GM10266 (cell line): ENCODE data around the gene ATP11B.

Experiments
- DNase-seq: peaks from one replicate; pipeline ENCODE4 v3.0.0; 2012; ENCODE audit errors: extremely low spot score
- TF ChIP-seq, protein P1 (sequence below): IDR thresholded peaks from 2 replicates; pipeline ENCODE4 v1.5.1; 2012; ENCODE audit warnings: mild to moderate bottlenecking, low read depth; ENCODE audit not compliant: control insufficient read depth, insufficient read depth; ENCODE audit errors: missing control alignments

ATP11B gene

DNA sequence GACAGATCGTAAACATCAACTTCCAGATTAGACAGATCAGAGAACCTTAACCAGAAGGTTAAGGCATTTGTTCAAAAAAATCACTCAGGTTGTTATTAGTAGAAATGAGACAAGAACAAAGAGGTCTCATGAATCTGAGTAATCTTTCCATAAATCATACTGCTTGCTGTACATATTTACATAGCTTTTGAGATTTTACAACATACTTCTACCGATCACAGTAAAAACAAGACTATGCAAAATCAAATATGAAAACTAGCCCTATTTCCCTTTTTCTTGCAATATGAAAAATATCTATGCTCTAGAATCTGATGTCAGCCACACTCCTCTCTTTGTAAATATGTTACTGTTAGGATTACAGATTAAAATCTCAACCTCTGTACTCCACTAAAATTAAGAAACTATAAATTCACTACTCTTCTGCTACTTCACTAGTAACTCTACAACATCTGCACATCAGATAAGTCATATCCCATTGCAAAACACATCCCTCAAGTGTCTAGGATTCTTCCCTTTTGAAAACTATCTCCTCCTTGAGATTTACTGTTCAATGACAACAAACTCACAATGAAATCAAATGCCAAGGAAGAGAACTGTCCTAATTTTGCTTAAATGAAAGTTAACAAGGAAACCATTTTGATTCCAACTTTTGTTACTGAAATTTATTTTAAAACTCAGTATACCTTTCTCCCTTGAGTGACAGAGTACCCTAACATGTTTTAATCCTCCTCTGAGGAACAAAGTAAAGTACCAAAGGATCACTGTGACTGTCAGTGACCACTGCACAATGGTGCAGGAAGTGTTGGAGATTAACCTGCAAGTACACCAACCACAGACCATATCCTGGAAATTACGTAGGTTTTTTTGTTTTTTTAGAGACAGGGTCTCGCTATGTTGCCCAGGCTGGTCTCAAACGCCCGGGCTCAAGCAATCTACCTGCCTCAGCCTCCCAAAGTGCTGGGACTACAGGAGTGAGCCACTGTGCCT is 174.2 kb downstream of the ATP11B start:
- no peak for DNase-seq

DNA sequence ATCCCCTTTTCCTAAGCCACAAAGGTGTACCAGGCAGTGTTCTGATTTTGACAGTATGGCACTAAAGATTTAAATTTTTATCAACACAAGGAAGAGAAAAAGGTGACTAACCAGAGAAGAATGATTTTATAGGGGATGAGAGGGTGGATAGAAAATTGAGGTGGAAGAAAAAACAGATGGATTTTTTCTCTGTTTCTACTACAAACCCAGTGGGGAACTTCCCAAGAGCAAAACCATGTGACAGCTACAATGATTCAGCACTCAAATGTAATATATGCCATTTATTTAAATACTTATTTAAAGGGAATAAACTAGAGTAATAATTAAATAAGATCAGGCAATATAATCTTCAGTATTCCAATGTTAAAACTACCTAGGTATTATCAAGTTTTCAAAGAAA is 176.0 kb downstream of the ATP11B start:
- DNase-seq: no peak
- TF ChIP-seq, protein P1, sequence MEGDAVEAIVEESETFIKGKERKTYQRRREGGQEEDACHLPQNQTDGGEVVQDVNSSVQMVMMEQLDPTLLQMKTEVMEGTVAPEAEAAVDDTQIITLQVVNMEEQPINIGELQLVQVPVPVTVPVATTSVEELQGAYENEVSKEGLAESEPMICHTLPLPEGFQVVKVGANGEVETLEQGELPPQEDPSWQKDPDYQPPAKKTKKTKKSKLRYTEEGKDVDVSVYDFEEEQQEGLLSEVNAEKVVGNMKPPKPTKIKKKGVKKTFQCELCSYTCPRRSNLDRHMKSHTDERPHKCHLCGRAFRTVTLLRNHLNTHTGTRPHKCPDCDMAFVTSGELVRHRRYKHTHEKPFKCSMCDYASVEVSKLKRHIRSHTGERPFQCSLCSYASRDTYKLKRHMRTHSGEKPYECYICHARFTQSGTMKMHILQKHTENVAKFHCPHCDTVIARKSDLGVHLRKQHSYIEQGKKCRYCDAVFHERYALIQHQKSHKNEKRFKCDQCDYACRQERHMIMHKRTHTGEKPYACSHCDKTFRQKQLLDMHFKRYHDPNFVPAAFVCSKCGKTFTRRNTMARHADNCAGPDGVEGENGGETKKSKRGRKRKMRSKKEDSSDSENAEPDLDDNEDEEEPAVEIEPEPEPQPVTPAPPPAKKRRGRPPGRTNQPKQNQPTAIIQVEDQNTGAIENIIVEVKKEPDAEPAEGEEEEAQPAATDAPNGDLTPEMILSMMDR: no peak

More for the DNA sequence above, 174.2 kb downstream of the ATP11B start:
- TF ChIP-seq, protein P1: no peak

DNA sequence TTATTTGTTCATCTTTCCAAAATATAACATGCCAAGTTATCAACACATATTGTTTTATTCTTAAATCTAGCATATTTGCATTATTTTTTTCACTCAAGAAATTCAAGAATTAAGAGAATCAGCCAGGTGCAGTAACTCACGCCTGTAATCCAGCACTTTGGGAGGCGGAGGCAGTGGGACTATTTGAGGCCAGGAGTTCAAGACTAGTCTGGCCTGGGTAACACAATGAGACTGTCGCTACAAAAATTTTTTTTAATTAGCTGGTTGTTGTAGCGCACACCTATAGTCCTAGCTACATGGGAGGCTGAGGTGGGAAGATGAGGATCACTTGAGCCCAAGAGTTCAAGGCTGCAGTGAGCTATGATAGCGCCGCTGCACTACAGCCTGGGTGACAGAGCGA is 176.5 kb downstream of the ATP11B start:
- DNase-seq: no peak
- TF ChIP-seq, protein P1: no peak

DNA sequence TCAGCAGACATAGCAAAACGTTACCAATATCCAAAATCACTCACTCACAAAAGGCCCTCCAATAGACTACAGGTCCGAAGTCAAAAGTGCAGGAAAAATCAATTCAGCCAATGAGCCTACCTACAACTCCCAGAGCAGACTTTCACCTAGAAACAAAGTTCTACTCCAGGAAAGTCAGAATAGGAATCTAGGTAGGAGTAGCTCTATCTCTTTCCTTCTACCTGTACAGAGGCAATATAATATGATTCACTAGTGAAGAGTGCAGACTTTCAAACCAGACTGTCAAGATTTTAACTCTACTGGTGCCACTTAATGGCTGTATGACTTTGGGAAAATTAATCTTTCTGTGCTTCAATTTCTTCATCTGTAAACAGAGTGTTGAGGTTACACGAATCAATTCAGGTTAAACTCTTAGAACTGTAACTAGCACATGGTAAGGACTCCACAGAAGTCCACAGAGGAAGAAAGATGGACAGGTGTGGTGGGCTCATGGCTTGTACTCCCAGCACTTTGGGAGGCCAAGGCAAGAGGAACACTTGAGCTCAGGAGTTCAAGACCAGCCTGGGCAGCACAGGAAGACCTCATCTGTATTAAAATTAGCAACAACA is 177.6 kb downstream of the ATP11B start:
- DNase-seq: no peak
- TF ChIP-seq, protein P1: no peak
